Measurements from ENCODE around the gene FLNC.

DNA sequence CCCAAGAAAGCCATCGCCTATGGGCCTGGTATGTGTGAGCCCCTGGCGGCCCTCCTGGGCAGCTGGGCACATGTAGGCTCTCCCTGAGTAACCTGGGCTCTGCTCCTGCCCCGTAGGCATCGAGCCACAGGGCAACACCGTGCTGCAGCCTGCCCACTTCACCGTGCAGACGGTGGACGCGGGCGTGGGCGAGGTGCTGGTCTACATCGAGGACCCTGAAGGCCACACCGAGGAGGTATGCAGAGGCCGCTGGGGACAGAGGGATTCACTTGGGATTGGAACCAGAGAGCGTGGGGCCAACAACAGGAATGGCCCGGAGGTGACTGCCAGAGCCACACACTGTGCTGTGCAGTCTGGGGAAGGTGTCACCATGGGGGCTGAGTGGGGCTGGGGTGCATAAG, 7.3 kb downstream of the FLNC start:
- no peak for TF ChIP-seq JUN (CRISPR knock-in tag; IDR thresholded peaks at IDR 0.05)
- TF ChIP-seq, protein P1, sequence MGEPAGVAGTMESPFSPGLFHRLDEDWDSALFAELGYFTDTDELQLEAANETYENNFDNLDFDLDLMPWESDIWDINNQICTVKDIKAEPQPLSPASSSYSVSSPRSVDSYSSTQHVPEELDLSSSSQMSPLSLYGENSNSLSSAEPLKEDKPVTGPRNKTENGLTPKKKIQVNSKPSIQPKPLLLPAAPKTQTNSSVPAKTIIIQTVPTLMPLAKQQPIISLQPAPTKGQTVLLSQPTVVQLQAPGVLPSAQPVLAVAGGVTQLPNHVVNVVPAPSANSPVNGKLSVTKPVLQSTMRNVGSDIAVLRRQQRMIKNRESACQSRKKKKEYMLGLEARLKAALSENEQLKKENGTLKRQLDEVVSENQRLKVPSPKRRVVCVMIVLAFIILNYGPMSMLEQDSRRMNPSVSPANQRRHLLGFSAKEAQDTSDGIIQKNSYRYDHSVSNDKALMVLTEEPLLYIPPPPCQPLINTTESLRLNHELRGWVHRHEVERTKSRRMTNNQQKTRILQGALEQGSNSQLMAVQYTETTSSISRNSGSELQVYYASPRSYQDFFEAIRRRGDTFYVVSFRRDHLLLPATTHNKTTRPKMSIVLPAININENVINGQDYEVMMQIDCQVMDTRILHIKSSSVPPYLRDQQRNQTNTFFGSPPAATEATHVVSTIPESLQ (CRISPR knock-in tag; IDR thresholded peaks at IDR 0.05): no peak
- TF ChIP-seq, protein P2, sequence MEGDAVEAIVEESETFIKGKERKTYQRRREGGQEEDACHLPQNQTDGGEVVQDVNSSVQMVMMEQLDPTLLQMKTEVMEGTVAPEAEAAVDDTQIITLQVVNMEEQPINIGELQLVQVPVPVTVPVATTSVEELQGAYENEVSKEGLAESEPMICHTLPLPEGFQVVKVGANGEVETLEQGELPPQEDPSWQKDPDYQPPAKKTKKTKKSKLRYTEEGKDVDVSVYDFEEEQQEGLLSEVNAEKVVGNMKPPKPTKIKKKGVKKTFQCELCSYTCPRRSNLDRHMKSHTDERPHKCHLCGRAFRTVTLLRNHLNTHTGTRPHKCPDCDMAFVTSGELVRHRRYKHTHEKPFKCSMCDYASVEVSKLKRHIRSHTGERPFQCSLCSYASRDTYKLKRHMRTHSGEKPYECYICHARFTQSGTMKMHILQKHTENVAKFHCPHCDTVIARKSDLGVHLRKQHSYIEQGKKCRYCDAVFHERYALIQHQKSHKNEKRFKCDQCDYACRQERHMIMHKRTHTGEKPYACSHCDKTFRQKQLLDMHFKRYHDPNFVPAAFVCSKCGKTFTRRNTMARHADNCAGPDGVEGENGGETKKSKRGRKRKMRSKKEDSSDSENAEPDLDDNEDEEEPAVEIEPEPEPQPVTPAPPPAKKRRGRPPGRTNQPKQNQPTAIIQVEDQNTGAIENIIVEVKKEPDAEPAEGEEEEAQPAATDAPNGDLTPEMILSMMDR (IDR thresholded peaks at IDR 0.05): no peak
- no peak for TF ChIP-seq CREB1 (CRISPR knock-in tag; IDR thresholded peaks at IDR 0.05)
- no peak for TF ChIP-seq SMAD4 (CRISPR knock-in tag; IDR thresholded peaks at IDR 0.05)
- TF ChIP-seq, protein P3, sequence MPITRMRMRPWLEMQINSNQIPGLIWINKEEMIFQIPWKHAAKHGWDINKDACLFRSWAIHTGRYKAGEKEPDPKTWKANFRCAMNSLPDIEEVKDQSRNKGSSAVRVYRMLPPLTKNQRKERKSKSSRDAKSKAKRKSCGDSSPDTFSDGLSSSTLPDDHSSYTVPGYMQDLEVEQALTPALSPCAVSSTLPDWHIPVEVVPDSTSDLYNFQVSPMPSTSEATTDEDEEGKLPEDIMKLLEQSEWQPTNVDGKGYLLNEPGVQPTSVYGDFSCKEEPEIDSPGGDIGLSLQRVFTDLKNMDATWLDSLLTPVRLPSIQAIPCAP (CRISPR knock-in tag; IDR thresholded peaks at IDR 0.05): no peak
- TF ChIP-seq, protein P4, sequence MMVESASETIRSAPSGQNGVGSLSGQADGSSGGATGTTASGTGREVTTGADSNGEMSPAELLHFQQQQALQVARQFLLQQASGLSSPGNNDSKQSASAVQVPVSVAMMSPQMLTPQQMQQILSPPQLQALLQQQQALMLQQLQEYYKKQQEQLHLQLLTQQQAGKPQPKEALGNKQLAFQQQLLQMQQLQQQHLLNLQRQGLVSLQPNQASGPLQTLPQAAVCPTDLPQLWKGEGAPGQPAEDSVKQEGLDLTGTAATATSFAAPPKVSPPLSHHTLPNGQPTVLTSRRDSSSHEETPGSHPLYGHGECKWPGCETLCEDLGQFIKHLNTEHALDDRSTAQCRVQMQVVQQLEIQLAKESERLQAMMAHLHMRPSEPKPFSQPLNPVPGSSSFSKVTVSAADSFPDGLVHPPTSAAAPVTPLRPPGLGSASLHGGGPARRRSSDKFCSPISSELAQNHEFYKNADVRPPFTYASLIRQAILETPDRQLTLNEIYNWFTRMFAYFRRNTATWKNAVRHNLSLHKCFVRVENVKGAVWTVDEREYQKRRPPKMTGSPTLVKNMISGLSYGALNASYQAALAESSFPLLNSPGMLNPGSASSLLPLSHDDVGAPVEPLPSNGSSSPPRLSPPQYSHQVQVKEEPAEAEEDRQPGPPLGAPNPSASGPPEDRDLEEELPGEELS (CRISPR knock-in tag; IDR thresholded peaks at IDR 0.05): no peak
- TF ChIP-seq, protein P5, sequence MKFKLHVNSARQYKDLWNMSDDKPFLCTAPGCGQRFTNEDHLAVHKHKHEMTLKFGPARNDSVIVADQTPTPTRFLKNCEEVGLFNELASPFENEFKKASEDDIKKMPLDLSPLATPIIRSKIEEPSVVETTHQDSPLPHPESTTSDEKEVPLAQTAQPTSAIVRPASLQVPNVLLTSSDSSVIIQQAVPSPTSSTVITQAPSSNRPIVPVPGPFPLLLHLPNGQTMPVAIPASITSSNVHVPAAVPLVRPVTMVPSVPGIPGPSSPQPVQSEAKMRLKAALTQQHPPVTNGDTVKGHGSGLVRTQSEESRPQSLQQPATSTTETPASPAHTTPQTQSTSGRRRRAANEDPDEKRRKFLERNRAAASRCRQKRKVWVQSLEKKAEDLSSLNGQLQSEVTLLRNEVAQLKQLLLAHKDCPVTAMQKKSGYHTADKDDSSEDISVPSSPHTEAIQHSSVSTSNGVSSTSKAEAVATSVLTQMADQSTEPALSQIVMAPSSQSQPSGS (CRISPR knock-in tag; IDR thresholded peaks at IDR 0.05; ENCODE audit: borderline replicate concordance, low read depth): no peak

Measured in WTC11 (cell line).